H4 (cell line): ENCODE results near the gene NBEAL2. TPM values are rescaled to one million over a fixed set of nuclear protein-coding genes. Genes with fewer than 3 reads are reported as not detected.
A peak's percentile ranks its signal among the peaks of the same experiment; 100 is the strongest.

Source experiments
- DNase-seq: peaks from one replicate; pipeline ENCODE4 v3.0.0-alpha.2; 2015; ENCODE audit warnings: low spot score
- total RNA-seq: library from RNA; depleted of rRNA; stranded (reverse); fragments of >200 nt; shearing (Covaris generic); gene quantifications from 2 replicates; pipeline ENCODE4 v1.2.3, GENCODE V29; 2014

NBEAL2 gene
- total RNA-seq, 1 experiment from 2014 or later: 4.0 TPM

GRCh38 chr3:46943237-46944187 is 36.0 kb upstream of the NBEAL2 start:
- no peak for DNase-seq

- DNase-seq: no peak
Measured at GRCh38 chr3:46944191-46944590, 35.3 kb upstream of the NBEAL2 start.

- no peak for DNase-seq
Measured at GRCh38 chr3:46946416-46946815, 33.0 kb upstream of the NBEAL2 start.

GRCh38 chr3:46946856-46947545 is 32.5 kb upstream of the NBEAL2 start:
- DNase-seq: peak; percentile 40

- no peak for DNase-seq
Measured at GRCh38 chr3:46947546-46947901, 31.9 kb upstream of the NBEAL2 start.

- peak; percentile 50 for DNase-seq
Measured at GRCh38 chr3:46947981-46948791, 31.3 kb upstream of the NBEAL2 start.

GRCh38 chr3:46948830-46949671 is 30.4 kb upstream of the NBEAL2 start:
- DNase-seq: no peak

GRCh38 chr3:46950177-46950576 is 29.3 kb upstream of the NBEAL2 start:
- no peak for DNase-seq

GRCh38 chr3:46950650-46951241 is 28.7 kb upstream of the NBEAL2 start:
- no peak for DNase-seq

GRCh38 chr3:46952813-46953212 is 26.7 kb upstream of the NBEAL2 start:
- no peak for DNase-seq

- DNase-seq: no peak
Measured at GRCh38 chr3:46953234-46954010, 26.0 kb upstream of the NBEAL2 start.

- no peak for DNase-seq
Measured at GRCh38 chr3:46954178-46954577, 25.3 kb upstream of the NBEAL2 start.

GRCh38 chr3:46955157-46955556 is 24.3 kb upstream of the NBEAL2 start:
- DNase-seq: no peak

- DNase-seq: no peak
Measured at GRCh38 chr3:46955801-46956259, 23.6 kb upstream of the NBEAL2 start.

GRCh38 chr3:46957092-46957820 is 22.2 kb upstream of the NBEAL2 start:
- DNase-seq: no peak

- no peak for DNase-seq
Measured at GRCh38 chr3:46958467-46959160, 20.9 kb upstream of the NBEAL2 start.

GRCh38 chr3:46959161-46959511 is 20.3 kb upstream of the NBEAL2 start:
- DNase-seq: no peak

GRCh38 chr3:46960081-46960701 is 19.3 kb upstream of the NBEAL2 start:
- DNase-seq: no peak
